ENCODE results near the gene DNER. TPM values are rescaled to one million over a fixed set of nuclear protein-coding genes. Genes with fewer than 3 reads are reported as not detected.

Gene DNER
- total RNA-seq, 1 experiment from 2014 or later: 3.7 TPM

DNA sequence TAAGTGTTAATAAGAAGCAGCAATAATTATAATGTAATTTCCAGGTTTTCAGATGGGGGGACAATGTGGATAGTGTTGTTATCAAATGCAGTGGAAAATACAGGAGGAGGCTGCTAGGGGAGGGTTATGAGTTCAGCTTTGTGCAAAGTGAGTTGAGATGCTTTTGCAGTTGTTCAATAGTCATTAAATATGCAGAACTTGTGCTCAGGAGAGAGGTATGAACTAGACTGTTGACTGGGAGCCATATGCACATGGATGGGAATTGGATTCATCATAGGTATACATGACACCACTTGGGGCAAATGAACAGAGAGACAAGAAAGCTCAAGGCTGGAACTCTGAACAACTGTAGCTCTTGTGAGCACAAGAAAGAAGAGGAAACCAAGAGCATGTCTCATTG lies 261.1 kb downstream of the DNER start (continued):
- TF ChIP-seq, protein P1, sequence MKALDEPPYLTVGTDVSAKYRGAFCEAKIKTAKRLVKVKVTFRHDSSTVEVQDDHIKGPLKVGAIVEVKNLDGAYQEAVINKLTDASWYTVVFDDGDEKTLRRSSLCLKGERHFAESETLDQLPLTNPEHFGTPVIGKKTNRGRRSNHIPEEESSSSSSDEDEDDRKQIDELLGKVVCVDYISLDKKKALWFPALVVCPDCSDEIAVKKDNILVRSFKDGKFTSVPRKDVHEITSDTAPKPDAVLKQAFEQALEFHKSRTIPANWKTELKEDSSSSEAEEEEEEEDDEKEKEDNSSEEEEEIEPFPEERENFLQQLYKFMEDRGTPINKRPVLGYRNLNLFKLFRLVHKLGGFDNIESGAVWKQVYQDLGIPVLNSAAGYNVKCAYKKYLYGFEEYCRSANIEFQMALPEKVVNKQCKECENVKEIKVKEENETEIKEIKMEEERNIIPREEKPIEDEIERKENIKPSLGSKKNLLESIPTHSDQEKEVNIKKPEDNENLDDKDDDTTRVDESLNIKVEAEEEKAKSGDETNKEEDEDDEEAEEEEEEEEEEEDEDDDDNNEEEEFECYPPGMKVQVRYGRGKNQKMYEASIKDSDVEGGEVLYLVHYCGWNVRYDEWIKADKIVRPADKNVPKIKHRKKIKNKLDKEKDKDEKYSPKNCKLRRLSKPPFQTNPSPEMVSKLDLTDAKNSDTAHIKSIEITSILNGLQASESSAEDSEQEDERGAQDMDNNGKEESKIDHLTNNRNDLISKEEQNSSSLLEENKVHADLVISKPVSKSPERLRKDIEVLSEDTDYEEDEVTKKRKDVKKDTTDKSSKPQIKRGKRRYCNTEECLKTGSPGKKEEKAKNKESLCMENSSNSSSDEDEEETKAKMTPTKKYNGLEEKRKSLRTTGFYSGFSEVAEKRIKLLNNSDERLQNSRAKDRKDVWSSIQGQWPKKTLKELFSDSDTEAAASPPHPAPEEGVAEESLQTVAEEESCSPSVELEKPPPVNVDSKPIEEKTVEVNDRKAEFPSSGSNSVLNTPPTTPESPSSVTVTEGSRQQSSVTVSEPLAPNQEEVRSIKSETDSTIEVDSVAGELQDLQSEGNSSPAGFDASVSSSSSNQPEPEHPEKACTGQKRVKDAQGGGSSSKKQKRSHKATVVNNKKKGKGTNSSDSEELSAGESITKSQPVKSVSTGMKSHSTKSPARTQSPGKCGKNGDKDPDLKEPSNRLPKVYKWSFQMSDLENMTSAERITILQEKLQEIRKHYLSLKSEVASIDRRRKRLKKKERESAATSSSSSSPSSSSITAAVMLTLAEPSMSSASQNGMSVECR (CRISPR knock-in tag; IDR thresholded peaks at IDR 0.05; ENCODE audit: borderline replicate concordance): no peak
- TF ChIP-seq GTF2I (CRISPR knock-in tag; conservative IDR thresholded peaks at IDR 0.05) (no peak), ZNF281 (CRISPR knock-in tag; IDR thresholded peaks at IDR 0.05) (no peak), SMAD4 (CRISPR knock-in tag; IDR thresholded peaks at IDR 0.05) (no peak), CBFB (CRISPR knock-in tag; IDR thresholded peaks at IDR 0.05; ENCODE audit: low read depth) (no peak)

- Mint-ChIP-seq H3K27ac (no peak overlapping the region), H3K4me1 (no peaks in the 10 kb centered on the region), H3K27me3 (ENCODE audit: low read depth) (no peaks in the 10 kb centered on the region), H3K9me3 (peaks cover 10% of the 10 kb centered on the region), H3K4me3 (no peak overlapping the region), H3K36me3 (no peaks in the 10 kb centered on the region)
- CTCF ChIA-PET: no interaction called here
- TF ChIP-seq TCF7 (CRISPR knock-in tag; IDR thresholded peaks at IDR 0.05; ENCODE audit: low read depth): no peak
- no peak for TF ChIP-seq MYBL2 (CRISPR knock-in tag; IDR thresholded peaks at IDR 0.05)
- TF ChIP-seq EMX1 (CRISPR knock-in tag; IDR thresholded peaks at IDR 0.05): no peak
- no peak for TF ChIP-seq FOXK1 (CRISPR knock-in tag; IDR thresholded peaks at IDR 0.05)
- no peak for TF ChIP-seq IRF2 (CRISPR knock-in tag; IDR thresholded peaks at IDR 0.05; ENCODE audit: borderline replicate concordance, low read depth)
- ATAC-seq (no peak), DNase-seq (ENCODE audit: low spot score) (no peak)
- POLR2A ChIA-PET: no interaction called here
Observed at GRCh38 chr2:229451852-229452251, 262.5 kb downstream of the DNER start.

DNA sequence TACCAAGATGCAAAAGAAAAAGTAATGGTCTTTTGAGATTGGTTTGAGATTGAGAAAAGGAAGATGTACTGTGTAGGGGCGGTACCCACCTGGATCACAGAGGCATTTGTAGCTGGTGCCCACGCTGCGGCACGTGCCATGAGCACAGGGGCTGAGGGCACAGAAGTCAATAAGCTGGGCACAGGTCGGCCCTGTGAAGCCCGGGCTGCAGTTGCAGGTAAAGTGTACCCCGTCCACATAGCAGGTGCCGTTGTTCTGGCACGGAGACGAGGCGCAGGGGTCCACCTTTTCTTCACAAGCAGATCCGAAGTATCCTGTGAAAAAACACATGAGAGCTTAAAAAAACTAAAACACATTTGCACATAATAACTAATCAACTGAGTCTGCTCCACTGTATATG lies 267.1 kb downstream of the DNER start:
- Mint-ChIP-seq H3K4me3 (no peak overlapping the region), H3K4me1 (no peaks in the 10 kb centered on the region), H3K36me3 (no peaks in the 10 kb centered on the region), H3K27me3 (ENCODE audit: low read depth) (no peaks in the 10 kb centered on the region), H3K27ac (no peak overlapping the region), H3K9me3 (peaks cover 10% of the 10 kb centered on the region)
- ChIA-PET POLR2A (no interaction called here), CTCF (no interaction called here)
- TF ChIP-seq NR2C2 (CRISPR knock-in tag; IDR thresholded peaks at IDR 0.05) (no peak), EMX1 (CRISPR knock-in tag; IDR thresholded peaks at IDR 0.05) (no peak), NFATC4 (CRISPR knock-in tag; IDR thresholded peaks at IDR 0.05) (no peak)
- TF ChIP-seq, protein P2, sequence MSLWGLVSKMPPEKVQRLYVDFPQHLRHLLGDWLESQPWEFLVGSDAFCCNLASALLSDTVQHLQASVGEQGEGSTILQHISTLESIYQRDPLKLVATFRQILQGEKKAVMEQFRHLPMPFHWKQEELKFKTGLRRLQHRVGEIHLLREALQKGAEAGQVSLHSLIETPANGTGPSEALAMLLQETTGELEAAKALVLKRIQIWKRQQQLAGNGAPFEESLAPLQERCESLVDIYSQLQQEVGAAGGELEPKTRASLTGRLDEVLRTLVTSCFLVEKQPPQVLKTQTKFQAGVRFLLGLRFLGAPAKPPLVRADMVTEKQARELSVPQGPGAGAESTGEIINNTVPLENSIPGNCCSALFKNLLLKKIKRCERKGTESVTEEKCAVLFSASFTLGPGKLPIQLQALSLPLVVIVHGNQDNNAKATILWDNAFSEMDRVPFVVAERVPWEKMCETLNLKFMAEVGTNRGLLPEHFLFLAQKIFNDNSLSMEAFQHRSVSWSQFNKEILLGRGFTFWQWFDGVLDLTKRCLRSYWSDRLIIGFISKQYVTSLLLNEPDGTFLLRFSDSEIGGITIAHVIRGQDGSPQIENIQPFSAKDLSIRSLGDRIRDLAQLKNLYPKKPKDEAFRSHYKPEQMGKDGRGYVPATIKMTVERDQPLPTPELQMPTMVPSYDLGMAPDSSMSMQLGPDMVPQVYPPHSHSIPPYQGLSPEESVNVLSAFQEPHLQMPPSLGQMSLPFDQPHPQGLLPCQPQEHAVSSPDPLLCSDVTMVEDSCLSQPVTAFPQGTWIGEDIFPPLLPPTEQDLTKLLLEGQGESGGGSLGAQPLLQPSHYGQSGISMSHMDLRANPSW (CRISPR knock-in tag; conservative IDR thresholded peaks at IDR 0.05; ENCODE audit: low read depth): no peak
- TF ChIP-seq, protein P3, sequence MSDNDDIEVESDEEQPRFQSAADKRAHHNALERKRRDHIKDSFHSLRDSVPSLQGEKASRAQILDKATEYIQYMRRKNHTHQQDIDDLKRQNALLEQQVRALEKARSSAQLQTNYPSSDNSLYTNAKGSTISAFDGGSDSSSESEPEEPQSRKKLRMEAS (CRISPR knock-in tag; IDR thresholded peaks at IDR 0.05): no peak
- TF ChIP-seq, protein P4, sequence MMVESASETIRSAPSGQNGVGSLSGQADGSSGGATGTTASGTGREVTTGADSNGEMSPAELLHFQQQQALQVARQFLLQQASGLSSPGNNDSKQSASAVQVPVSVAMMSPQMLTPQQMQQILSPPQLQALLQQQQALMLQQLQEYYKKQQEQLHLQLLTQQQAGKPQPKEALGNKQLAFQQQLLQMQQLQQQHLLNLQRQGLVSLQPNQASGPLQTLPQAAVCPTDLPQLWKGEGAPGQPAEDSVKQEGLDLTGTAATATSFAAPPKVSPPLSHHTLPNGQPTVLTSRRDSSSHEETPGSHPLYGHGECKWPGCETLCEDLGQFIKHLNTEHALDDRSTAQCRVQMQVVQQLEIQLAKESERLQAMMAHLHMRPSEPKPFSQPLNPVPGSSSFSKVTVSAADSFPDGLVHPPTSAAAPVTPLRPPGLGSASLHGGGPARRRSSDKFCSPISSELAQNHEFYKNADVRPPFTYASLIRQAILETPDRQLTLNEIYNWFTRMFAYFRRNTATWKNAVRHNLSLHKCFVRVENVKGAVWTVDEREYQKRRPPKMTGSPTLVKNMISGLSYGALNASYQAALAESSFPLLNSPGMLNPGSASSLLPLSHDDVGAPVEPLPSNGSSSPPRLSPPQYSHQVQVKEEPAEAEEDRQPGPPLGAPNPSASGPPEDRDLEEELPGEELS (CRISPR knock-in tag; IDR thresholded peaks at IDR 0.05): no peak
- TF ChIP-seq, protein P5, sequence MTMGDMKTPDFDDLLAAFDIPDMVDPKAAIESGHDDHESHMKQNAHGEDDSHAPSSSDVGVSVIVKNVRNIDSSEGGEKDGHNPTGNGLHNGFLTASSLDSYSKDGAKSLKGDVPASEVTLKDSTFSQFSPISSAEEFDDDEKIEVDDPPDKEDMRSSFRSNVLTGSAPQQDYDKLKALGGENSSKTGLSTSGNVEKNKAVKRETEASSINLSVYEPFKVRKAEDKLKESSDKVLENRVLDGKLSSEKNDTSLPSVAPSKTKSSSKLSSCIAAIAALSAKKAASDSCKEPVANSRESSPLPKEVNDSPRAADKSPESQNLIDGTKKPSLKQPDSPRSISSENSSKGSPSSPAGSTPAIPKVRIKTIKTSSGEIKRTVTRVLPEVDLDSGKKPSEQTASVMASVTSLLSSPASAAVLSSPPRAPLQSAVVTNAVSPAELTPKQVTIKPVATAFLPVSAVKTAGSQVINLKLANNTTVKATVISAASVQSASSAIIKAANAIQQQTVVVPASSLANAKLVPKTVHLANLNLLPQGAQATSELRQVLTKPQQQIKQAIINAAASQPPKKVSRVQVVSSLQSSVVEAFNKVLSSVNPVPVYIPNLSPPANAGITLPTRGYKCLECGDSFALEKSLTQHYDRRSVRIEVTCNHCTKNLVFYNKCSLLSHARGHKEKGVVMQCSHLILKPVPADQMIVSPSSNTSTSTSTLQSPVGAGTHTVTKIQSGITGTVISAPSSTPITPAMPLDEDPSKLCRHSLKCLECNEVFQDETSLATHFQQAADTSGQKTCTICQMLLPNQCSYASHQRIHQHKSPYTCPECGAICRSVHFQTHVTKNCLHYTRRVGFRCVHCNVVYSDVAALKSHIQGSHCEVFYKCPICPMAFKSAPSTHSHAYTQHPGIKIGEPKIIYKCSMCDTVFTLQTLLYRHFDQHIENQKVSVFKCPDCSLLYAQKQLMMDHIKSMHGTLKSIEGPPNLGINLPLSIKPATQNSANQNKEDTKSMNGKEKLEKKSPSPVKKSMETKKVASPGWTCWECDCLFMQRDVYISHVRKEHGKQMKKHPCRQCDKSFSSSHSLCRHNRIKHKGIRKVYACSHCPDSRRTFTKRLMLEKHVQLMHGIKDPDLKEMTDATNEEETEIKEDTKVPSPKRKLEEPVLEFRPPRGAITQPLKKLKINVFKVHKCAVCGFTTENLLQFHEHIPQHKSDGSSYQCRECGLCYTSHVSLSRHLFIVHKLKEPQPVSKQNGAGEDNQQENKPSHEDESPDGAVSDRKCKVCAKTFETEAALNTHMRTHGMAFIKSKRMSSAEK (CRISPR knock-in tag; IDR thresholded peaks at IDR 0.05; ENCODE audit: borderline replicate concordance): no peak
- DNase-seq (ENCODE audit: low spot score) (no peak), ATAC-seq (no peak)

Measured in WTC11 (cell line).